ENCODE results near the gene IFI27. TPM values are rescaled to one million over a fixed set of nuclear protein-coding genes. Genes with fewer than 3 reads are reported as not detected.

IFI27 gene
- total RNA-seq, 1 experiment from 2014 or later = 4.3 TPM

DNA sequence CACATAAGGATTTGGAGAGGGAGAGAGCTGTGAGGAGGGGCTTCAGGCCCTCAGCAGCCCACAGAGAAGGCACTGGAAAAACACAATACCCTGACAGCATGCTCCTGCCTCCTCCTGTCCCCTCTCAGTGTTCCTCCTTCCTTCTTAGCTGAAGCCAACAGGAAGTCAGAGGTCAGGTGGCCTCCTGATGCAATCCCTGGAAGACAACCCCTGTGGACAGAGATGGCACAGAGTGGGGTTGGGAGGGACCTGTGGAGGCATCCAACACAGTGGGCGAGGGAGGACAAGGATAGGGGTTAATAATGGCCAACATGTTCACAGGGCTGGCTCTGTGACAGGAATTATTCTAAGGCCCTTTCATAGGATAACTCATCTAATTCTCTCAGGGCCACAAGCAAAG, 34.2 kb downstream of the IFI27 start:
- Histone ChIP-seq H3K27ac (ENCODE audit: low read length) (no peak overlapping the region), H2AFZ (ENCODE audit: low read length) (no peak overlapping the region), H4K20me1 (ENCODE audit: low read length) (no peaks in the 10 kb centered on the region), H3K4me2 (ENCODE audit: low read length) (no peak overlapping the region), H3K9me3 (ENCODE audit: low read length) (no peaks in the 10 kb centered on the region), H3F3A (ENCODE audit: low read length, unreplicated experiment) (no peaks in the 10 kb centered on the region), H3K27me3 (ENCODE audit: low read length) (no peaks in the 10 kb centered on the region), H3K79me2 (ENCODE audit: low read length) (no peaks in the 10 kb centered on the region), H3K36me3 (ENCODE audit: low read depth, low read length) (no peaks in the 10 kb centered on the region), H3K9ac (ENCODE audit: low read length) (no peak overlapping the region), H3K9me2 (replicated peaks; ENCODE audit: low read length) (no peaks in the 10 kb centered on the region), H3K4me3 (ENCODE audit: low read length) (no peak overlapping the region), H3K4me1 (ENCODE audit: insufficient read depth, low read length) (no peaks in the 10 kb centered on the region)
- ChIA-PET CTCF (no interaction called here), POLR2A (ENCODE audit: unreplicated experiment) (no interaction called here)
- intact Hi-C loops (cut with micrococcal nuclease) = no loop called here
- no peak for DNase-seq
- no TSS peak for BruUV-seq (replicated peaks)
- TF ChIP-seq, protein P1, sequence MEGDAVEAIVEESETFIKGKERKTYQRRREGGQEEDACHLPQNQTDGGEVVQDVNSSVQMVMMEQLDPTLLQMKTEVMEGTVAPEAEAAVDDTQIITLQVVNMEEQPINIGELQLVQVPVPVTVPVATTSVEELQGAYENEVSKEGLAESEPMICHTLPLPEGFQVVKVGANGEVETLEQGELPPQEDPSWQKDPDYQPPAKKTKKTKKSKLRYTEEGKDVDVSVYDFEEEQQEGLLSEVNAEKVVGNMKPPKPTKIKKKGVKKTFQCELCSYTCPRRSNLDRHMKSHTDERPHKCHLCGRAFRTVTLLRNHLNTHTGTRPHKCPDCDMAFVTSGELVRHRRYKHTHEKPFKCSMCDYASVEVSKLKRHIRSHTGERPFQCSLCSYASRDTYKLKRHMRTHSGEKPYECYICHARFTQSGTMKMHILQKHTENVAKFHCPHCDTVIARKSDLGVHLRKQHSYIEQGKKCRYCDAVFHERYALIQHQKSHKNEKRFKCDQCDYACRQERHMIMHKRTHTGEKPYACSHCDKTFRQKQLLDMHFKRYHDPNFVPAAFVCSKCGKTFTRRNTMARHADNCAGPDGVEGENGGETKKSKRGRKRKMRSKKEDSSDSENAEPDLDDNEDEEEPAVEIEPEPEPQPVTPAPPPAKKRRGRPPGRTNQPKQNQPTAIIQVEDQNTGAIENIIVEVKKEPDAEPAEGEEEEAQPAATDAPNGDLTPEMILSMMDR (conservative IDR thresholded peaks at IDR 0.05; ENCODE audit: low read depth, low read length) = no peak
- TF ChIP-seq EZH2 (IDR thresholded peaks at IDR 0.05; ENCODE audit: low read length, unreplicated experiment) = no peak
- ATAC-seq = no peak

- no peak for TF ChIP-seq EZH2 (IDR thresholded peaks at IDR 0.05; ENCODE audit: low read length, unreplicated experiment)
- TF ChIP-seq, protein P1 (conservative IDR thresholded peaks at IDR 0.05; ENCODE audit: low read depth, low read length) = no peak
- no peak for TF ChIP-seq EZH2phosphoT487 (IDR thresholded peaks at IDR 0.05; ENCODE audit: borderline replicate concordance, low read length)
- BruUV-seq (replicated peaks) = no TSS peak
- intact Hi-C loops (cut with micrococcal nuclease) = no loop called here
- H3K9me2 ChIP-seq (replicated peaks; ENCODE audit: low read length) = no peaks in the 10 kb centered on the region
- ATAC-seq = no peak
- no peak for DNase-seq
- CTCF ChIA-PET = no interaction called here
- no peaks in the 10 kb centered on the region for H3K4me1 ChIP-seq (ENCODE audit: insufficient read depth, low read length)
- H3K9ac ChIP-seq (ENCODE audit: low read length) = no peak overlapping the region
- H3K4me2 ChIP-seq (ENCODE audit: low read length) = no peak overlapping the region
- H3K36me3 ChIP-seq (ENCODE audit: low read depth, low read length) = no peaks in the 10 kb centered on the region
- H3K79me2 ChIP-seq (ENCODE audit: low read length) = no peaks in the 10 kb centered on the region
- no peaks in the 10 kb centered on the region for H3F3A ChIP-seq (ENCODE audit: low read length, unreplicated experiment)
- no peak overlapping the region for H3K27ac ChIP-seq (ENCODE audit: low read length)
- no peaks in the 10 kb centered on the region for H3K9me3 ChIP-seq (ENCODE audit: low read length)
- no peak overlapping the region for H2AFZ ChIP-seq (ENCODE audit: low read length)
- H3K27me3 ChIP-seq (ENCODE audit: low read length) = no peaks in the 10 kb centered on the region
- H4K20me1 ChIP-seq (ENCODE audit: low read length) = no peaks in the 10 kb centered on the region
- POLR2A ChIA-PET (ENCODE audit: unreplicated experiment) = no interaction called here
- no peak overlapping the region for H3K4me3 ChIP-seq (ENCODE audit: low read length)
These were observed 35.5 kb downstream of the IFI27 start for GRCh38 chr14:94145902-94146527.

- peaks cover 8% of the 10 kb centered on the region; the same call in 1 of the 2 replicates for H3K27me3 ChIP-seq (ENCODE audit: low read length)
- no peaks in the 10 kb centered on the region for H3K36me3 ChIP-seq (ENCODE audit: low read depth, low read length)
- H3K9me2 ChIP-seq (replicated peaks; ENCODE audit: low read length) = no peaks in the 10 kb centered on the region
- ChIA-PET POLR2A (ENCODE audit: unreplicated experiment) (no interaction called here), CTCF (no interaction called here)
- H4K20me1 ChIP-seq (ENCODE audit: low read length) = no peaks in the 10 kb centered on the region
- no peak for ATAC-seq
- no peak overlapping the region for H2AFZ ChIP-seq (ENCODE audit: low read length)
- H3K27ac ChIP-seq (ENCODE audit: low read length) = no peak overlapping the region
- intact Hi-C loops (cut with micrococcal nuclease) = no loop called here
- H3K4me3 ChIP-seq (ENCODE audit: low read length) = no peak overlapping the region
- H3K4me1 ChIP-seq (ENCODE audit: insufficient read depth, low read length) = no peaks in the 10 kb centered on the region
- H3K9ac ChIP-seq (ENCODE audit: low read length) = no peak overlapping the region
- no peak for TF ChIP-seq EZH2 (IDR thresholded peaks at IDR 0.05; ENCODE audit: low read length, unreplicated experiment)
- TF ChIP-seq EZH2phosphoT487 (IDR thresholded peaks at IDR 0.05; ENCODE audit: borderline replicate concordance, low read length) = no peak
- TF ChIP-seq, protein P1 (conservative IDR thresholded peaks at IDR 0.05; ENCODE audit: low read depth, low read length) = no peak
- no TSS peak for BruUV-seq (replicated peaks)
- no peaks in the 10 kb centered on the region for H3F3A ChIP-seq (ENCODE audit: low read length, unreplicated experiment)
- H3K79me2 ChIP-seq (ENCODE audit: low read length) = no peaks in the 10 kb centered on the region
- H3K9me3 ChIP-seq (ENCODE audit: low read length) = no peaks in the 10 kb centered on the region
- DNase-seq = no peak
- H3K4me2 ChIP-seq (ENCODE audit: low read length) = no peak overlapping the region
These were observed 42.1 kb downstream of the IFI27 start for GRCh38 chr14:94152676-94153075.

Data from PC-3 (cell line).